HepG2 (cell line): ENCODE measurements around the gene HEXIM1. TPM values are rescaled to one million over a fixed set of nuclear protein-coding genes. Genes with fewer than 3 reads are reported as not detected.

ENCODE experiments used
- ATRX ChIP-seq: sonication (generic); formaldehyde crosslinking; IDR thresholded peaks from 2 replicates; pipeline ENCODE4 v1.4.0; 2020; ENCODE audit warnings: missing genetic modification reagents, borderline replicate concordance
- CEBPG ChIP-seq: IDR thresholded peaks from 2 replicates; pipeline ENCODE4 v1.6.1; 2016
- DPF2 ChIP-seq: sonication (generic); formaldehyde crosslinking; IDR thresholded peaks from 2 replicates; pipeline ENCODE4 v1.4.0; 2020; ENCODE audit warnings: mild to moderate bottlenecking, low read depth, missing genetic modification reagents, borderline replicate concordance
- KDM1A ChIP-seq: IDR thresholded peaks from 2 replicates; pipeline ENCODE4 v1.6.1; 2016; ENCODE audit warnings: missing compliant biosample characterization
- KLF11 ChIP-seq: IDR thresholded peaks from 2 replicates; pipeline ENCODE4 v1.6.1; 2016; ENCODE audit warnings: missing compliant biosample characterization
- NFIB ChIP-seq: sonication (generic); formaldehyde crosslinking; IDR thresholded peaks from 2 replicates; pipeline ENCODE4 v1.9.0; 2021; ENCODE audit warnings: missing genetic modification reagents, mild to moderate bottlenecking, borderline replicate concordance
- PITX1 ChIP-seq: sonication (generic); formaldehyde crosslinking; IDR thresholded peaks from 2 replicates; pipeline ENCODE4 v1.5.1; 2020; ENCODE audit warnings: mild to moderate bottlenecking, missing genetic modification reagents
- SAFB2 ChIP-seq: sonication (generic); formaldehyde crosslinking; IDR thresholded peaks from 2 replicates; pipeline ENCODE4 v1.5.1; 2020; ENCODE audit warnings: missing genetic modification reagents, low read depth, mild to moderate bottlenecking, borderline replicate concordance
- THAP11 ChIP-seq: IDR thresholded peaks from 2 replicates; pipeline ENCODE4 v1.6.1; 2016; ENCODE audit warnings: missing biosample characterization, missing genetic modification reagents
- ZBTB43 ChIP-seq: sonication (generic); formaldehyde crosslinking; conservative IDR thresholded peaks from 2 replicates; pipeline ENCODE4 v1.4.0; 2020; ENCODE audit warnings: missing genetic modification reagents
- ZFY ChIP-seq: sonication (generic); formaldehyde crosslinking; IDR thresholded peaks from 2 replicates; pipeline ENCODE4 v1.4.0; 2020; ENCODE audit warnings: missing genetic modification reagents
- ZNF331 ChIP-seq: sonication (generic); formaldehyde crosslinking; IDR thresholded peaks from 2 replicates; pipeline ENCODE4 v1.4.0; 2020; ENCODE audit warnings: missing genetic modification reagents
- ZNF513 ChIP-seq: sonication (generic); formaldehyde crosslinking; conservative IDR thresholded peaks from 2 replicates; pipeline ENCODE4 v1.5.0; 2020; ENCODE audit warnings: missing genetic modification reagents
- ZNF530 ChIP-seq: sonication (generic); formaldehyde crosslinking; IDR thresholded peaks from 2 replicates; pipeline ENCODE4 v1.5.0; 2020; ENCODE audit warnings: low read depth, mild to moderate bottlenecking, missing genetic modification reagents
- ZNF547 ChIP-seq: sonication (generic); formaldehyde crosslinking; IDR thresholded peaks from 2 replicates; pipeline ENCODE4 v1.5.1; 2020; ENCODE audit warnings: mild to moderate bottlenecking, missing genetic modification reagents
- ZNF567 ChIP-seq: sonication (generic); formaldehyde crosslinking; IDR thresholded peaks from 2 replicates; pipeline ENCODE4 v1.8.1; 2023; ENCODE audit warnings: mild to moderate bottlenecking, missing genetic modification reagents, borderline replicate concordance
- ZNF646 ChIP-seq: sonication (generic); formaldehyde crosslinking; IDR thresholded peaks from 2 replicates; pipeline ENCODE4 v1.9.0; 2021; ENCODE audit warnings: mild to moderate bottlenecking, missing genetic modification reagents
- ZNF652 ChIP-seq: IDR thresholded peaks from 2 replicates; pipeline ENCODE4 v1.6.1; 2016; ENCODE audit warnings: low read depth, borderline replicate concordance
- ZNF674 ChIP-seq: sonication (generic); formaldehyde crosslinking; IDR thresholded peaks from 2 replicates; pipeline ENCODE4 v1.5.0; 2020; ENCODE audit warnings: low read depth, mild to moderate bottlenecking, missing genetic modification reagents
- polyA plus RNA-seq, 8 experiments: library from polyadenylated mRNA; depleted of rRNA in 3 of 8; stranded (reverse) in 7 of 8; unstranded in 1 of 8; fragments of >200 nt; fragmentation: Illumina TruSeq in 4 of 8; extraction: Trizol in 4 of 8; gene quantifications; 2 replicates each; pipeline versions ENCODE4 v1.2.1 to v1.2.3, GENCODE V29; 2011 to 2016; ENCODE audit warnings: low read depth in 4 of 8, missing spikeins in 1 of 8, mixed read lengths in 1 of 8; ENCODE audit not compliant: insufficient read depth in 1 of 8
- total RNA-seq, 5 experiments: library from RNA; depleted of rRNA; stranded (reverse); fragments of >200 nt; fragmentation: Illumina TruSeq; extraction: Trizol; gene quantifications; 2 replicates each; pipeline ENCODE4 v1.2.3, GENCODE V29; 2016; ENCODE audit warnings: low read depth in 1 of 5

Gene HEXIM1
- total and polyA plus RNA-seq, 2 of the 13 experiments (the other 11 are each of a cell fraction or from before 2014, with no cell fraction given), result 10.5 to 16.6 TPM

GRCh38 chr17:45132572-45133463 is 15.5 kb upstream of the HEXIM1 start (continued):
- TF ChIP-seq NFIB (CRISPR knock-in tag), result no peak
- peak; percentile 65 for TF ChIP-seq PITX1 (CRISPR knock-in tag)
- peak; percentile 54; the same call in 1 of the 2 replicates for TF ChIP-seq THAP11 (CRISPR knock-in tag)
- no peak; the same call in 1 of the 2 replicates for TF ChIP-seq SAFB2 (CRISPR knock-in tag)
- TF ChIP-seq KDM1A (CRISPR knock-in tag), result no peak; the same call in 1 of the 2 replicates
- TF ChIP-seq ZNF530 (CRISPR knock-in tag), result no peak
- peak; percentile 86; the same call in 1 of the 2 replicates for TF ChIP-seq ZNF674 (CRISPR knock-in tag)
- TF ChIP-seq ZNF513 (CRISPR knock-in tag), result no peak
- no peak; the same call in 1 of the 2 replicates for TF ChIP-seq ZNF567 (CRISPR knock-in tag)
- no peak for TF ChIP-seq ZNF652 (CRISPR knock-in tag)
- TF ChIP-seq ZFY (CRISPR knock-in tag), result peak; percentile 89
- TF ChIP-seq ZBTB43 (CRISPR knock-in tag), result 0 out of 2 replicates have a peak, but pooled peaks have one; percentile 37
- no peak; the same call in 1 of the 2 replicates for TF ChIP-seq ATRX
- TF ChIP-seq ZNF331, result 0 out of 2 replicates have a peak, but pooled peaks have one; percentile 22
- TF ChIP-seq ZNF646 (CRISPR knock-in tag), result no peak
- TF ChIP-seq ZNF547, result no peak; the same call in none of the 2 replicates
- peak; percentile 29; the same call in 1 of the 2 replicates for TF ChIP-seq KLF11
- no peak for TF ChIP-seq DPF2 (CRISPR knock-in tag)
- no peak for TF ChIP-seq CEBPG (CRISPR knock-in tag)
